22Rv1 (cell line): ENCODE results near the gene SERPINH1.

Experiments
- ZFX ChIP-seq: fragments of 450-650 bp; IDR thresholded peaks from 2 replicates; pipeline ENCODE4 v1.6.1; 2017; ENCODE audit warnings: antibody characterized with exemption, borderline replicate concordance
- TF ChIP-seq, protein P1 (sequence below): fragments of 450-650 bp; IDR thresholded peaks from 2 replicates; pipeline ENCODE4 v1.5.1; 2017; ENCODE audit warnings: mild to moderate bottlenecking

DNA sequence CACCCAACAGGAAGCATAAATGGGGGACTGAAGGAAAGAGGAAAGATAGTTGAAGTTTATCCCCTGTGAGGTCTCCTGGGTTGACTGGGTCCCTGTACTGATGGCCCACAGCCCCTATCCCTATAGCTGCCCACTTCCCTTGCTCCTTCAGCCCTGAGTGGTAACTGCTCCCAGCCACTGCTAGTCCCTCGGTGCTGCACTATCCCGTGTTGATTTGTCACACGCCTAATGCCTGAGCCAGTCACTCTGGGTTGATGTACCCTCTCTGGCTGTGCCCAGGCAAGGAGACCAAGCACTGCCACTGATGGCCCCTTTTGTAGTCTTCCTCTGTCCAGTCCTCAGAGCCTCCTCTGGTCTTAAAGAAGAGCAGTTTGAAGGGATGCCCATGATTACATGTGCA is 45.9 kb upstream of the SERPINH1 start:
- TF ChIP-seq ZFX: no peak
- TF ChIP-seq, protein P1, sequence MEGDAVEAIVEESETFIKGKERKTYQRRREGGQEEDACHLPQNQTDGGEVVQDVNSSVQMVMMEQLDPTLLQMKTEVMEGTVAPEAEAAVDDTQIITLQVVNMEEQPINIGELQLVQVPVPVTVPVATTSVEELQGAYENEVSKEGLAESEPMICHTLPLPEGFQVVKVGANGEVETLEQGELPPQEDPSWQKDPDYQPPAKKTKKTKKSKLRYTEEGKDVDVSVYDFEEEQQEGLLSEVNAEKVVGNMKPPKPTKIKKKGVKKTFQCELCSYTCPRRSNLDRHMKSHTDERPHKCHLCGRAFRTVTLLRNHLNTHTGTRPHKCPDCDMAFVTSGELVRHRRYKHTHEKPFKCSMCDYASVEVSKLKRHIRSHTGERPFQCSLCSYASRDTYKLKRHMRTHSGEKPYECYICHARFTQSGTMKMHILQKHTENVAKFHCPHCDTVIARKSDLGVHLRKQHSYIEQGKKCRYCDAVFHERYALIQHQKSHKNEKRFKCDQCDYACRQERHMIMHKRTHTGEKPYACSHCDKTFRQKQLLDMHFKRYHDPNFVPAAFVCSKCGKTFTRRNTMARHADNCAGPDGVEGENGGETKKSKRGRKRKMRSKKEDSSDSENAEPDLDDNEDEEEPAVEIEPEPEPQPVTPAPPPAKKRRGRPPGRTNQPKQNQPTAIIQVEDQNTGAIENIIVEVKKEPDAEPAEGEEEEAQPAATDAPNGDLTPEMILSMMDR: no peak
